ENCODE data around the gene ARHGAP31.

GRCh38 chr3:119457246-119457645 lies 163.1 kb downstream of the ARHGAP31 start:
- TF ChIP-seq MXD4 (CRISPR knock-in tag; IDR thresholded peaks at IDR 0.05; ENCODE audit: borderline replicate concordance) = no peak
- no peak for TF ChIP-seq CTCF (IDR thresholded peaks at IDR 0.05)
- no peak for TF ChIP-seq MYBL2 (CRISPR knock-in tag; IDR thresholded peaks at IDR 0.05)
- TF ChIP-seq, protein P1, sequence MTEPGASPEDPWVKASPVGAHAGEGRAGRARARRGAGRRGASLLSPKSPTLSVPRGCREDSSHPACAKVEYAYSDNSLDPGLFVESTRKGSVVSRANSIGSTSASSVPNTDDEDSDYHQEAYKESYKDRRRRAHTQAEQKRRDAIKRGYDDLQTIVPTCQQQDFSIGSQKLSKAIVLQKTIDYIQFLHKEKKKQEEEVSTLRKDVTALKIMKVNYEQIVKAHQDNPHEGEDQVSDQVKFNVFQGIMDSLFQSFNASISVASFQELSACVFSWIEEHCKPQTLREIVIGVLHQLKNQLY (CRISPR knock-in tag; IDR thresholded peaks at IDR 0.05) = no peak
- no peak for TF ChIP-seq MAX (CRISPR knock-in tag; IDR thresholded peaks at IDR 0.05)
- TF ChIP-seq, protein P2, sequence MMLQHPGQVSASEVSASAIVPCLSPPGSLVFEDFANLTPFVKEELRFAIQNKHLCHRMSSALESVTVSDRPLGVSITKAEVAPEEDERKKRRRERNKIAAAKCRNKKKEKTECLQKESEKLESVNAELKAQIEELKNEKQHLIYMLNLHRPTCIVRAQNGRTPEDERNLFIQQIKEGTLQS (CRISPR knock-in tag; conservative IDR thresholded peaks at IDR 0.05) = no peak
- TF ChIP-seq ATF1 (CRISPR knock-in tag; IDR thresholded peaks at IDR 0.05) = no peak
- TF ChIP-seq ZNF138 (CRISPR knock-in tag; conservative IDR thresholded peaks at IDR 0.05) = no peak

Measured in WTC11 (cell line).